Right renal pelvis (tissue), 4 donors: ENCODE measurements around the gene TMC1. TPM values are rescaled to one million over a fixed set of nuclear protein-coding genes. Genes with fewer than 3 reads are reported as not detected.

Experiments used
- DNase-seq, 4 donors: peaks; one replicate each; pipeline ENCODE4 v3.0.0-alpha.2; 2013; ENCODE audit warnings: low read depth in 4 of 4, low spot score in 3 of 4, missing footprints in 1 of 4
- polyA plus RNA-seq, 4 donors: library from polyadenylated mRNA; unstranded; fragments of 120-200 nt; gene quantifications; one replicate each; pipeline ENCODE4 v1.2.1, GENCODE V29; 2013; ENCODE audit not compliant: insufficient read length in 4 of 4

Gene TMC1
- polyA plus RNA-seq, 4 donors = 0.26 to 0.99 (median 0.82) TPM

- DNase-seq = no peak
Observed at GRCh38 chr9:72600671-72601070, 79.3 kb downstream of the TMC1 start.

- DNase-seq = no peak
Observed at GRCh38 chr9:72601615-72602014, 80.2 kb downstream of the TMC1 start.

- no peak for DNase-seq
Observed at GRCh38 chr9:72612449-72612848, 91.0 kb downstream of the TMC1 start.

GRCh38 chr9:72614067-72614466 is 92.7 kb downstream of the TMC1 start:
- no peak for DNase-seq

GRCh38 chr9:72615931-72616330 is 94.5 kb downstream of the TMC1 start:
- DNase-seq = no peak

GRCh38 chr9:72618811-72619210 is 97.4 kb downstream of the TMC1 start:
- no peak for DNase-seq

GRCh38 chr9:72622186-72622585 is 100.8 kb downstream of the TMC1 start:
- DNase-seq = no peak

GRCh38 chr9:72623156-72623555 is 101.7 kb downstream of the TMC1 start:
- no peak for DNase-seq

GRCh38 chr9:72627147-72627546 is 105.7 kb downstream of the TMC1 start:
- DNase-seq = no peak

GRCh38 chr9:72627956-72628540 is 106.6 kb downstream of the TMC1 start:
- DNase-seq = no peak

- DNase-seq = no peak
Observed at GRCh38 chr9:72633966-72634365, 112.6 kb downstream of the TMC1 start.

- DNase-seq = no peak
Observed at GRCh38 chr9:72635197-72635596, 113.8 kb downstream of the TMC1 start.

GRCh38 chr9:72636621-72637020 is 115.2 kb downstream of the TMC1 start:
- no peak for DNase-seq

GRCh38 chr9:72643651-72644050 is 122.2 kb downstream of the TMC1 start:
- DNase-seq = no peak

- DNase-seq = no peak
Observed at GRCh38 chr9:72646061-72646460, 124.7 kb downstream of the TMC1 start.

GRCh38 chr9:72648324-72649126 is 127.1 kb downstream of the TMC1 start:
- no peak for DNase-seq

GRCh38 chr9:72649127-72649442 is 127.7 kb downstream of the TMC1 start:
- DNase-seq = no peak

- no peak for DNase-seq
Observed at GRCh38 chr9:72650206-72650605, 128.8 kb downstream of the TMC1 start.

- DNase-seq = no peak
Observed at GRCh38 chr9:72656021-72656420, 134.6 kb downstream of the TMC1 start.

GRCh38 chr9:72657023-72657422 is 135.6 kb downstream of the TMC1 start:
- DNase-seq = no peak

- no peak for DNase-seq
Observed at GRCh38 chr9:72658703-72659102, 137.3 kb downstream of the TMC1 start.

- no peak for DNase-seq
Observed at GRCh38 chr9:72661401-72662135, 140.2 kb downstream of the TMC1 start.
